HG03521 (cell line): ENCODE data around the gene GTF3C6.
"Not testable (repeated sequence)": the region's sequence is repeated elsewhere in the genome, so short reads cannot be mapped to it uniquely, and the experiment has no call there.

Source experiments
- ATAC-seq: cut with Tn5 transposase; IDR thresholded peaks from one replicate; pipeline ENCODE4 v1.9.1; 2021; ENCODE audit warnings: mild to moderate bottlenecking, moderate library complexity; ENCODE audit not compliant: unreplicated experiment

The GTF3C6 gene

DNA sequence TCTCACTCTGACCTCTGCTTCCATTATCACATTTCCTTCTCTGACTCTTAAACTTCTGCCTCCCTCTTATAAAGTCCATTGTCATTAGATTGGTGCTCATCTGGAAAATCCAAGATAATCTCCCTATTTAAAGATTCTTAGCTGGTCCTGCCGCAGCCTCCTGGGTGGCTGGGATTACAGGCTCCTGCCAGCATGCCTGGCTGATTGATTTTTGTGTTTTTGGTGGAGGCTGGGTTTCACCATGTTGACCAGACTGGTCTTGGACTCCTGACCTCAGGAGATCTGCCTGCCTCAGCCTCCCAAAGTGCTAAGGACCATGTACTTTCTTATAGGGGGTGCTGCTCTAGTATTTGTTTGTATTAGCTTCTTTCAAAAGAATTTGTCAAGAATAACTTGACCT is 18.1 kb downstream of the GTF3C6 start:
- ATAC-seq: no peak

DNA sequence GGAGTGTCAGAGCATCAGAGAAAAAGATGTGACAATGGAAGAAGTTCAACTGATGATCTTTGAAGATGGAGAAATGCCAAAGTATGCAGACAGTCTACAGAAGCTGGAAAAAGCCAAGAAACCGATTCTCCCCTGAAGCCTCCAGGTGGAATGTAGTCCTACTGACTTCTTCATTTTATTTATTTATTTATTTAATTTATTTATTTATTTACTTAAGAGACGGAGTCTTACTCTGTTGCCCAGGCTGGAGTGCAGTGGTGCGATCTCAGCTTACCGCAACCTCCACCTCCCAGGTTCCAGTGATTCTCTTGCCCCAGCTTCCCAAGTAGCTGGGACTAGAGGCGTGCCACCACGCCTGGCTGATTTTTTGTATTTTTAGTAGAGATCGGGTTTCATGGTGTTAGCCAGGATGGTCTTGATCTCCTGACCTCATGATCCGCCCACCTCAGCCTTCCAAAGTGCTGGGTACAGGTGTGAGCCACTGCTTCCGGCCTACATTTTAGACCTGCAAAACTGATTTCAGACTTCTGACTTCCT is 21.1 kb downstream of the GTF3C6 start:
- ATAC-seq: no peak

DNA sequence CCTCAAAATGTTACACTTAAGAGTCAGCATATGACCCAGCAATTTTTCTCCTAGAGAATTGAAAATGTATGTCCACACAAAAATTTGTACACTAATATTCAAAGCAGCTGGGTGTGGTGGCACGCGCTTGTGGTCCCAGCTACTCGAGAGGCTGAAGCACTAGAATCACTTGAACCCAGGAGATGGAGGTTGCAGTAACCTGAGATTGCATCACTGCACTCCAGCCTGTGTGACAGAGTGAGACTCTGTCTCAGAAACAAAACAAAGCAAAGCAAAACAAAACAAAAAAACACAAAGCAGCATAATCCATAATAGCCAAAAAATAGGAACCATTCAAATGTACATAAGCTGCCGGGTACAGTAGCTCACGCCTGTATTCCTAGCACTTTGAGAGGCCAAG is 21.7 kb downstream of the GTF3C6 start:
- ATAC-seq: no peak

DNA sequence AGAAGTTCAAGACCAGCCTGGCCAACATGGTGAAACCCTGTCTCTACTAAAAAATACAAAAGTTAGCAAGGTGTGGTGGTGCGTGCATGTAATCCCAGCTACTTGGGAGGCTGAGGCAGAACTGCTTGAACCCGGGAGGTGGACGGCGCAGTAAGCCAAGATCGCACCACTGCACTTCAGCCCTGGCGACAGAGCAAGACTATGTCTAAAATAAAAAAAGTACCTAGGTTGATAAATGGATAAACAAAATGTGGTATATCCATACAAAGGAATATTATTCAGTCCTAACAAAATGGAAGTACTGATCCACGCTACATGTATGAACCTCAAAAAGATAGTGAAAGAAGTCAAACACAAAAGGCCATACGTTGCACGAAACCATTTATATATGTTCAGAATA is 22.1 kb downstream of the GTF3C6 start:
- ATAC-seq: no peak

DNA sequence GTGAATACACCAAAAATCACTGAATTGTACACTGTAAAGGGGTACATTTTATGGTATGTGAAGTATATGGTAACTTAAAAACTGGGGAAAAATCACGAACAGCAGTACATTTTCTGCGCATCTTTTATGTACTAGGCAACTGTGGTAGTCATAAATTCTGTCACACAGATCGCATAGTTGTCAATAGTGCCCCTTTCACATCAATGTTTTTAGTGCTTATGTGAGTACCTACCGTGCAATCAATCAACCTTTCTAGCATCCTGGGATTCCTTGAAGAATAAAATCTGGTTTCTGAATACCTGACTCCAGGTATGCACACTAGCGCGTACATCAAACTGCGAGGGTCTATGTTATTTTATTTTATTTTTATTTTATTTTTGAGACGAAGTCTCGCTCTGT is 22.7 kb downstream of the GTF3C6 start:
- ATAC-seq: no peak

DNA sequence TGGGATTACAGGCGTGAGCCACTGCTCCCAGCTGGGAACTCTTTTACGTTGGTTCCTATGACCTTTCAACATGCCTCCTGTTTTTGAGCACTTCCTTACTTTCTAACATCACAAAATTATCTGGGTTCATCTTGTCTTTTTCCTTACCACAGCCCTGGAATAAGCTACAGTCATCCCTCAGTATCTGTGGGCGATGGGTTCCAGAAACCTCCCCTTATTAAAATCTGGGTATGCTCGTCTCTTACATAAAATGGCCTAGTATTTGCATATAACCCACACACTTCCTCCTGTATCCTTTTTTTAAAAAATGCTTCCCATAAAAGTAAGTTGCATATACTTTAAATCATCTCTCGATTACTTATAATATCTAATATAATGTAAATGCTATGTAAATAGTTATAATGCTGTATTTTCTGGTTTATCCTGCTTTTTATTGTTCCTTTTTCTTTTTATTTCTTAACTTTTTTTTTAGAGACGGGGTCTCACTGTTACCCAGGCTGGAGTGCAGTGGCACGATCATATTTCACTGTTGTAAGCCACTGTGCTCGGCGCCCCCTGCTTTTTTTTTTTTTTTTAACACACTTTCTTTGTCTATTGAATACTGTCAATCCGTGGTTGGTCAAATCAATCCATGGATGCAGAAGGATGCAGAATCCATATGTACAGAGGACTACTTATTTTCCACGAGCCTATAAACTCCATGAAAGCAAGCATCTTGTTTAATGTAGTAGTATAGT is 32.5 kb downstream of the GTF3C6 start:
- ATAC-seq: no peak

DNA sequence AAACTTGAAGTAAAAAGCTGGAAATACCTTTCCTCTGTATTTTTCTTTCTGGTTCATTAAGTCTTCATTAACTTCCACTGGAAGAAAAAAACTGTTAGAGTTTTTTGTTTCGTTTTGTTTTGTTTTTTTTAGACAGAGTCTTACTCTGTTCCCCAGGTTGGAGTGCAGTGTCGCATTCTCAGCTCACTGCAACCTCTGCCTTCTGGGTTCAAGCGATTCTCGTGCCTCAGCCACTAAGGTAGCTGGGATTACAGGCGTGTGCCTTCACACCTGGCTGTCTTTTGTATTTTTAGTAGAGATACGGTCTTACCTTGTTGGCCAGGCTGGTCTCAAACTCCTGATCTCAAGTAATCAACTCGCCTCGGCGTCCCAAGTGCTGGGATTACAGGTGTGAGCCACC is 38.2 kb downstream of the GTF3C6 start:
- ATAC-seq: no peak

DNA sequence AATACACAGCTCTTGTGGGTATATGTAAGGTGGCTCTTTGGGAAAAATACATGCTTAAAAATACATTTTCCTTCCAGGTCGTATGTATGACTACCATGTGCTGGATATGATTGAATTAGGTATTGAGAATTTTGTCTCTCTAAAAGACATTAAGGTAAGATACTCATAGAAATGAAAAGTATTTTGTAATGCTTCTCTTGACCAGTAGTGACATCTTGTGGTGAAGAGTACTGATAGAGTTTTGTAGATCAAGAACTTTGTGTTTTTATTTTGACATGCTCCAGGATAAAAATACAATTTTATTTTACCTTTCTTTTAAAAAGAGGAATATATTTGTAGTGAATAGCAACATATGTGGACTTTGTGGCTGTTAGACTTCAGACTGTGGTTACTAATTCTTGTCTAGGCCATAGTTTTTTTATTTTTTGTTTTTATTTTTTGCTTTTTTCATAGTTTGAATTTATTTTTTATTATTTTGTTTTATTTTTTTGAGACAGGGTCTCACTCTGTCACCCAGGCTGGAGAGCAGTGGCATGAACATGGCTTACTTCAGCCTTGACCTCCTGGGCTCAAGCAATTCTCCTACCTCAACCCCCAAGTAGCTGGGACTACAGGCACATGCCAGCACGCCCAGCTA is 41.2 kb downstream of the GTF3C6 start:
- no peak for ATAC-seq

DNA sequence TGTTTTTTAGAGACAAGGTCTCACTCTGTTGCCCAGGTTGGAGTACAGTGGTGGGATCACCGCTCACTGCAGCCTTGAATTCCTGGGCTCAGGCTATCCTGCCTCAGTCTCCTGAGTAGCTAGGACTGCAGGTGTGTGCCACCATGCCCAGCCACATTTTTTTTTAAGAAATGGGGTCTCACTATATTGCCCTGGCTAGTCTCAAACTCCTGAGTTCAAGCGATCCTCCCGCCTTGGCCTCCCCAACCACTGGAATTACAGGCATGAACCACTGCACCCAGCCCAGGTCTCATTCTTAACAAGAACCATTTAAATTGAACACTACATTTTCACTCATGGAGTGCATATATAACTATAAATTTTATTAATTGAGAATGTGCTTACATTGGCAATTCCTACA is 43.8 kb downstream of the GTF3C6 start:
- no peak for ATAC-seq

DNA sequence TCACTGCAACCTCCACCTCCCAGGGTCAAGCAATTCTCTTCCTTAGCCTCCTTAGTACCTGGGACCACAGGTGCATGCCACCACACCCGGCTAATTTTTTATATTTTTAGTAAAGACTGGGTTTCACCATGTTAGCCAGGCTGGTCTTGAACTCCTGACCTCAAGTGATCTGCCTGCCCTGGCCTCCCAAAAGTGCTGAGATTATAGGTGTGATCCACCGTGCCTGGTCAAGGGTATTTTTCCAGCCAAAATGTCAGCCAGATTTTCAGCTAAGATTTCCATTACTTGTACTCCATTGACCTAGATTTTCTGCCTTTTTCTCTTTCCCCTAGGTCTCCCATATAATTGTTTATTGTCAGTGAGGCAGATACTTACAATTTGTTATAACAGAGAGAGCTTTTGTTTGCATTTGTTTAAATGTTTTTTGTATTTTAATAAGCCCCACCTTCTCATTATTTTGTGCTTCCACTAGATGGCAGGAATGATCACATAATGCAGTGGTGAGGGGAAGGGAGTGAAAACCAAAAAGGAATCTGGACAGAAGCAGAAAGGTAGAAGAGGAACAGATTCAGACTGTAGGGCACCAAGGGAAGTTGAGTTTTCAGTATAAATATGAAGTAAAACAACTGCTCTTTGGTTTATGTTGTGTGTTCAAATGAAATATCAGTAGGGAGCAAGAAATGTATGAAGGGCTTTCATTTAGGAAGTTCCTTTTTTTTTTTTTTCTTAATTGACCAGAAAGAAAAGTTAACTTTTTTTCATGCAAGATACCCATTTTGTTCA is 53.0 kb downstream of the GTF3C6 start:
- no peak for ATAC-seq

DNA sequence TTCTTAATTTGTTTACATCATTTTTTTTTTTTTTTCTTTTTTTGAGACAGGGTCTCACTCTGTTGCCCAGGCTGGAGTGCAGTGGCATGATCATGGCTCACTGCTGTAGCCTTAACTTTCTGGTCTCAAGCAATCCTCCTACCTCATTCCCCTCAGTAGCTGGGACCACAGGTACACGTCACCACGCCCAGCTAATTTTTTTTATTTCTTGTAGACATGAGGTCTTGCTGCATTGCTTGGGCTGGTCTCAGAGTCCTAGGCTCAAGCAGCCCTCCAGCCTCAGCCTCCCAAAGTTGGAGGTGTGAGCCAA is 53.6 kb downstream of the GTF3C6 start:
- ATAC-seq: no peak

DNA sequence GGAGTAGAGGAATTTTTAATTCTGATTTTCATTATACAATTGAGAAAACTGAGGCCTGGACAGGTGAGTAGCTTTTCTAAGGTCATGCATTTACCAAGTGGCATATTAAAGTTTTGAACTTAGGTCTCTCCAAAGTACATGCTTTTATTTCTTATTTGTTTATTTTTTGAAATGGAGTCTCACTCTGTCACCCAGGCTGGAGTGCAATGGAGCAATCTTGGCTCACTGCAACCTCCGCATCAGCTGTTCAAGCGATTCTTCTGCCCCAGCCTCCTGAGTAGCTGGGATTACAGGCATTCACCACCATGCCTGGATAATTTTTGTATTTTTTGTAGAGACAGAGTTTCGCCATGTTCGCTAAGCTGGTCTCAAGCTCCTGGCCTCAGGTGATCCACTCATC is 54.0 kb downstream of the GTF3C6 start:
- not testable (repeated sequence) for ATAC-seq

DNA sequence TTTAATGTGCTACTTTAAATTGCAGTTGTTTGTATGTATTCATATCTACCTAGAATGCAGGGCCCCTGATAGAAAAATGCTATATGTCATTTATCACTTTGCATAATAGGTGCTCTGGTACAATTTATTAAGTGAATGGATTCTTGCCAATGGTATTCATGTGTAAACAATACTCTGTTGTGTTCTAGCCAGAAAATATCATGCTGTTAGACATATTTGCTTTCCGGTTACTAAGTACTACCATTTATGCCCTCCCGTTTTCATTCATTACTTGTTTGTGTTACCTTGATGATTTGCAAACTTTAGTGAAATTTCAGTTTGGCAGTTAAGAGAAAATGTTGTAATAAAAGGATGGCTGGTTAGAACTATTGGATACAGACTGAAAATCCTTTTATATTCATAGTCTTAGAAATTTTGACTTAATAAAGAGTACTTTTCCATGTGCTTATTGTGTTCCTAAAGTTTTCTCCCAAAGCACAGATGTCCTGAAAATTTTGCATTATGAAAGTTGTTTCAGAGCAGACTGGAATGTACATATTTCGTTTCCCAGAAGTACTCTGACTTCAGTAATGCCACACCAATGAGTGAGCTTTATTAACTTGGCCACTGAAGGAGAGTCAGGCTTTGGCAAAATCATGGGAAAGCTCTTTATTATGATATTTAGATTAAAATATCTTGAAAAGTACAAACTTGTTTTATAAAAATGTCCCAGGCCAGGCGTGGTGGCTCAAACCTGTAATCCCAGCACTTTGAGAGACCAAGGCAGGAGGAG is 54.8 kb downstream of the GTF3C6 start:
- no peak for ATAC-seq

DNA sequence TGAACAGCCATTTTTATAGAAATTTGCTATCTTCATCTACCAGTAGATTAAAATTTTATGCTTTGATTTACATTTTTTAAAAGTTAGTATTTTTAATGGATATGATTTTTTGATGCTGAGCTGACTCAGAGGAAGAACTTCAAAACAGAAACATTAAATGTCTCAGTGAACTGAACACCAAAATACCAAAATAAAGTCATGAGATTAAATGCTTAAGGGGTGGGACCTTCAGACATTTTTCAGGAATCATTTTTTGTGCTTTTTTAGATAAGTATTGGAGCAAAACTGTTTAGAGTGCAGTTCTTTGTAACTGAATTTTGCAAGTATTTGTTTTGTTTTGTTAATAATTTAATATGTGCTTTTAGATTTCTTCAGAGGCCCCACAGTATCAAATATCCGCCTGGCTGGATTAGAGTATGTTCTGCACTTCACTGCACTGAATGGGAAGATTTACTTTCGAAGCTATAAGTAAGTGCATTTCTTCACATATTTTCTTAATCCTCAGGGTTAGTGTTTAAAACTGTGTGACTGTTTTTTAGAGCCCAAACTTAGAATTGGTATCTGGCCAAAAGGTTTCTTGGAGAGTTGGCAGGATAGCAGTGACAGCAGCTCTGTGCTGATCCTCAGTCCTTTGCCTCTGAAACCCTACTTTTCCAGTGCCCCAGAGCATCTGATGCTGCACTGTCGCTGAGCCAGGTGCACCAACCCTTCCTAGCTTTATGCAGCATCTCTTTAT is 57.1 kb downstream of the GTF3C6 start:
- no peak for ATAC-seq

DNA sequence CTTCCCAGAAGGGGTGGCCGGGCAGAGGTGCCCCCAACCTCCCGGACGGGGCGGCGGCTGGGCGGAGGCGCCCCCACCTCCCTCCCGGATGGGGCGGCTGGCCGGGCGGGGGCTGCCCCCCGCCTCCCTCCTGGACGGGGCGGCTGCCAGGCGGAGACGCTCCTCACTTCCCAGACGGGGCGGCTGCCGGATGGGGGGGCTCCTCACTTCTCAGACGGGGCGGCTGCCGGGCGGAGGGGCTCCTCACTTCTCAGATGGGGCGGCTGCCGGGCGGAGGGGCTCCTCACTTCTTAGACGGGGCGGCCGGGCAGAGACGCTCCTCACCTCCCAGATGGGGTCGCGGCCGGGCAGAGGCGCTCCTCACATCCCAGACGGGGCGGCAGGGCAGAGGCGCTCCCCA is 58.7 kb downstream of the GTF3C6 start:
- not testable (repeated sequence) for ATAC-seq
